HG02571 (cell line): ENCODE data around the gene ANKRD13A.
"Not testable (repeated sequence)": the region's sequence is repeated elsewhere in the genome, so short reads cannot be mapped to it uniquely, and the experiment has no call there.

Source experiments
- ATAC-seq: cut with Tn5 transposase; IDR thresholded peaks from one replicate; pipeline ENCODE4 v1.9.1; 2021; ENCODE audit warnings: mild to moderate bottlenecking, moderate library complexity; ENCODE audit not compliant: unreplicated experiment

The ANKRD13A gene

GRCh38 chr12:110074089-110074488, 74.9 kb downstream of the ANKRD13A start:
- no peak for ATAC-seq

- ATAC-seq, result no peak
Observed at GRCh38 chr12:110075880-110076279, 76.7 kb downstream of the ANKRD13A start.

GRCh38 chr12:110077800-110078199, 78.6 kb downstream of the ANKRD13A start:
- no peak for ATAC-seq

- ATAC-seq, result peak; percentile 82
Observed at GRCh38 chr12:110079477-110080400, 80.5 kb downstream of the ANKRD13A start.

- no peak for ATAC-seq
Observed at GRCh38 chr12:110080410-110080809, 81.2 kb downstream of the ANKRD13A start.

GRCh38 chr12:110084314-110085015, 85.2 kb downstream of the ANKRD13A start:
- no peak for ATAC-seq

- ATAC-seq, result not testable (repeated sequence)
Observed at GRCh38 chr12:110088216-110088615, 89.0 kb downstream of the ANKRD13A start.

GRCh38 chr12:110088936-110089335, 89.7 kb downstream of the ANKRD13A start:
- ATAC-seq, result no peak
